Smooth muscle cell (in vitro differentiated cells): Measurements from ENCODE around the gene SLC12A7. TPM values are rescaled to one million over a fixed set of nuclear protein-coding genes. Genes with fewer than 3 reads are reported as not detected.

Source experiments
- DNase-seq: peaks from one replicate; lab custom pipeline; 2025; ENCODE audit not compliant: unreplicated experiment; lab: John Stamatoyannopoulos, UW
- H2AFZ ChIP-seq: fragments of 200-600 bp; sonication (generic); 2 replicates; pipeline ENCODE4 v1.6.0; 2016; ENCODE audit warnings: antibody characterized with exemption, low read depth, mild to moderate bottlenecking
- H3F3A ChIP-seq: fragments of 200-600 bp; sonication (generic); 2 replicates; pipeline ENCODE4 v1.6.0; 2017; ENCODE audit warnings: antibody characterized with exemption, low read depth
- H3K27ac ChIP-seq: fragments of 200-600 bp; sonication (generic); 2 replicates; pipeline ENCODE4 v1.5.1; 2016; ENCODE audit warnings: low read depth, mild to moderate bottlenecking
- H3K27me3 ChIP-seq: fragments of 200-600 bp; sonication (generic); 2 replicates; pipeline ENCODE4 v1.6.1; 2016; ENCODE audit warnings: low read depth, mild to moderate bottlenecking
- H3K36me3 ChIP-seq: fragments of 200-600 bp; sonication (generic); 2 replicates; pipeline ENCODE4 v1.5.1; 2016; ENCODE audit warnings: low read depth
- H3K4me1 ChIP-seq: fragments of 200-600 bp; sonication (generic); 2 replicates; pipeline ENCODE4 v1.5.1; 2016; ENCODE audit warnings: low read depth
- H3K4me2 ChIP-seq: fragments of 200-600 bp; sonication (generic); 2 replicates; pipeline ENCODE4 v1.6.0; 2016; ENCODE audit warnings: mild to moderate bottlenecking
- H3K4me3 ChIP-seq: fragments of 200-600 bp; sonication (generic); 2 replicates; pipeline ENCODE4 v1.5.1; 2016; ENCODE audit warnings: mild to moderate bottlenecking
- H3K79me2 ChIP-seq: fragments of 200-600 bp; sonication (generic); 2 replicates; pipeline ENCODE4 v1.6.0; 2016; ENCODE audit warnings: low read depth, mild to moderate bottlenecking
- H3K9ac ChIP-seq: fragments of 200-600 bp; sonication (generic); 2 replicates; pipeline ENCODE4 v1.6.0; 2016; ENCODE audit warnings: low read depth
- H3K9me3 ChIP-seq: fragments of 200-600 bp; sonication (generic); replicated peaks from 2 replicates; pipeline ENCODE4 v1.5.1; 2016; ENCODE audit warnings: low read depth
- H4K20me1 ChIP-seq: fragments of 200-600 bp; sonication (generic); 2 replicates; pipeline ENCODE4 v1.6.0; 2016; ENCODE audit warnings: low read depth
- WGBS: methylation state at CpG from one replicate; pipeline ENCODE4 v1.1.7; 2016; ENCODE audit warnings: low lambda C conversion rate; 5-methylcytosine and 5-hydroxymethylcytosine counted together
- polyA plus RNA-seq: library from polyadenylated mRNA; unstranded; fragments of >200 nt; fragmentation: Nextera tagmentation; extraction: Ambion mirVana; gene quantifications from 2 replicates; pipeline ENCODE4 v1.2.1, GENCODE V29; 2016
- total RNA-seq: library from RNA; depleted of rRNA; stranded (reverse); fragments of >200 nt; gene quantifications from 2 replicates; pipeline ENCODE4 v1.2.3, GENCODE V29; 2014
- TF ChIP-seq, protein P1 (sequence below): fragments of 200-600 bp; sonication (generic); IDR thresholded peaks from 2 replicates; pipeline ENCODE4 v1.5.1; 2017; ENCODE audit warnings: borderline replicate concordance, mild to moderate bottlenecking, antibody characterized with exemption; ENCODE audit not compliant: insufficient read depth, poor library complexity, severe bottlenecking

Gene SLC12A7
- total and polyA plus RNA-seq, 2 experiments from 2014 or later, result 6.1 to 15.2 TPM

DNA sequence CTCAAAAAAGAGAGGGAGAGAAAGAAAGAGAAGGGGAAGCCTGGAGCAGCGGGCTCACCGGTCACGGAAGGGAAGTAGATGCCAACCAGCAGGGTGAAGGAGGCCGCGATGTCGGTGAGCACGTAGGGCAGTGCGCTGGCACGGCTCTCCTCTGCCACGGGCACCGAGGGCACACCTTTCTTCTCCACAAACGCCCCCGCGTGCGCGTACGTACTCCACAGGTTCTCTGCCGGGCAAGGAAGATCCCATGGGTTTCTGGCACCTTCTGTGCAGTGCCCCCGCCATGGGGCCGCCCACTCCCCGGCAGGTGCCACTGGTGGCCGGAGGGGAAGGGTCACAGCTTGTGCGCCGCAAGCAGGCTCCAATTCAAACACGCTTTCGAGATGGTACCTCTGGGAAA, 30.3 kb downstream of the SLC12A7 start:
- Histone ChIP-seq H3K36me3 (no peaks in the 10 kb centered on the region), H3K9me3 (no peaks in the 10 kb centered on the region), H2AFZ (no peak overlapping the region), H3K27me3 (no peaks in the 10 kb centered on the region), H3K4me1 (no peaks in the 10 kb centered on the region), H3F3A (no peaks in the 10 kb centered on the region), H3K4me2 (no peak overlapping the region), H3K4me3 (no peak overlapping the region), H3K9ac (no peak overlapping the region), H3K27ac (no peak overlapping the region), H3K79me2 (no peaks in the 10 kb centered on the region), H4K20me1 (no peaks in the 10 kb centered on the region)
- TF ChIP-seq, protein P1, sequence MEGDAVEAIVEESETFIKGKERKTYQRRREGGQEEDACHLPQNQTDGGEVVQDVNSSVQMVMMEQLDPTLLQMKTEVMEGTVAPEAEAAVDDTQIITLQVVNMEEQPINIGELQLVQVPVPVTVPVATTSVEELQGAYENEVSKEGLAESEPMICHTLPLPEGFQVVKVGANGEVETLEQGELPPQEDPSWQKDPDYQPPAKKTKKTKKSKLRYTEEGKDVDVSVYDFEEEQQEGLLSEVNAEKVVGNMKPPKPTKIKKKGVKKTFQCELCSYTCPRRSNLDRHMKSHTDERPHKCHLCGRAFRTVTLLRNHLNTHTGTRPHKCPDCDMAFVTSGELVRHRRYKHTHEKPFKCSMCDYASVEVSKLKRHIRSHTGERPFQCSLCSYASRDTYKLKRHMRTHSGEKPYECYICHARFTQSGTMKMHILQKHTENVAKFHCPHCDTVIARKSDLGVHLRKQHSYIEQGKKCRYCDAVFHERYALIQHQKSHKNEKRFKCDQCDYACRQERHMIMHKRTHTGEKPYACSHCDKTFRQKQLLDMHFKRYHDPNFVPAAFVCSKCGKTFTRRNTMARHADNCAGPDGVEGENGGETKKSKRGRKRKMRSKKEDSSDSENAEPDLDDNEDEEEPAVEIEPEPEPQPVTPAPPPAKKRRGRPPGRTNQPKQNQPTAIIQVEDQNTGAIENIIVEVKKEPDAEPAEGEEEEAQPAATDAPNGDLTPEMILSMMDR, result no peak
- WGBS, result 99% methylated on average over 26 of the region's 26 CpGs
- DNase-seq, result no peak

DNA sequence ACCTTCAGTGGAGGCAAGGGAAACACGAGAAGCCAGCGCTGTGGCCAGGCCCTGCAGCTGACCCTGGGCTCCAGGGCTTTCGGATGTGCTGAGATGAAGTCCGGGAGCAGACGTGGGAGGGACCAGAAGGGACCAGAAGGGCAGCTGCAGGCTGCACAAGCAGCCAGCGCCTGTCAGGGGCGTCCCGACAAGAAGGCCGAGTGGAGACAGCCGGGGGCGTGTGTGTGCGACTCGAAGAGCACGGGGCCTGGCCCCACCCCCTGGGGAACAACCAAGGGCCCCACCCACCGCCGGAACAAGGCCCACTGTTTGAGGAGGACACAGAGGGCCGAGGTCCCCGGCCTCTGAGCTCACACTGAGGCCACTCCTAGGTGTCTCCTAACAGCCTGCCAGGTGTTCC, 31.4 kb downstream of the SLC12A7 start:
- Histone ChIP-seq H2AFZ (no peak overlapping the region), H3K36me3 (no peaks in the 10 kb centered on the region), H3F3A (no peaks in the 10 kb centered on the region), H4K20me1 (no peaks in the 10 kb centered on the region), H3K4me1 (no peaks in the 10 kb centered on the region), H3K27me3 (no peaks in the 10 kb centered on the region), H3K9ac (no peak overlapping the region), H3K9me3 (no peaks in the 10 kb centered on the region), H3K79me2 (no peaks in the 10 kb centered on the region), H3K4me3 (no peak overlapping the region), H3K27ac (no peak overlapping the region), H3K4me2 (no peak overlapping the region)
- 76% methylated on average over 7 of the region's 18 CpGs for WGBS
- TF ChIP-seq, protein P1, result no peak
- no peak for DNase-seq

DNA sequence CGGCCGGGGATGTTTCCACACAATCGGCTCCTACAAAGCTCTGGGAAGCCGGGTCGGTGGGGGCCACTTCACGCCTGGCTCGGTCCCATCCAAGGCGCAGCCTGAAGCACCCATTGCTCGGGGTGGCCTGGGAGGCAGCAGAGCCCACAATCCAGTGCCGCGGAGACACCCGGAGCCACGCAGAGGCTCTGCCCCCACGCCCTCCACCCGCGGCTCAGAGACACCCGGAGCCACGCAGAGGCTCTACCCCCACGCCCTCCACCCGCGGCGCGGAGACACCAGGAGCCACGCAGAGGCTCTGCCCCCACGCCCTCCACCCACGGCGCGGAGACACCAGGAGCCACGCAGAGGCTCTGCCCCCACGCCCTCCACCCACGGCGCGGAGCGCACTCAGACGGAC, 31.9 kb downstream of the SLC12A7 start:
- Histone ChIP-seq H3K79me2 (no peaks in the 10 kb centered on the region), H3K36me3 (no peaks in the 10 kb centered on the region), H3K4me3 (no peak overlapping the region), H3K9me3 (no peaks in the 10 kb centered on the region), H3F3A (no peaks in the 10 kb centered on the region), H3K4me1 (no peaks in the 10 kb centered on the region), H3K27me3 (no peaks in the 10 kb centered on the region), H3K9ac (no peak overlapping the region), H4K20me1 (no peaks in the 10 kb centered on the region), H3K27ac (no peak overlapping the region), H3K4me2 (no peak overlapping the region), H2AFZ (no peak overlapping the region)
- WGBS, result 96% methylated on average over 19 of the region's 35 CpGs
- DNase-seq, result no peak
- TF ChIP-seq, protein P1, result no peak

DNA sequence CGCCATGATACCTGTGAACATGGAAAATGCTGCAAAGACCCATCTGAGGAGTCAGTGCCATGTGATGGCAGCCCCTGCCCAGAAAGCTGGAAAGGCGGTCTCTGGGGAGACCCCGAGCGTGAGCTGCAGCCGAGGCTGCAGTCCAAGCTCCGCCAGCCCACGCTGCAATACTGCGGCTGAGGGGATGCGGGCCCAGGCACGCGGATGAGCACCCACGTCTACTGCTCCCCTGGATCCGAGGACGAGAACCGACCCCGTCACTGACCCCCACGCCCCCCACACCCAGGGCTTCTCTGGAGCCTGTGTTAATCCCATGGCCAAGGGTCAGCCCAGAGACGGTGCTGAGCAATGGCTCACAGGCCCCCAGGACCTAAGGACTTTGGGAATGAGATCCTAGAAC, 32.4 kb downstream of the SLC12A7 start:
- DNase-seq, result no peak
- TF ChIP-seq, protein P1, result no peak
- no peaks in the 10 kb centered on the region for H3F3A ChIP-seq
- H3K4me2 ChIP-seq, result no peak overlapping the region
- 97% methylated on average over 18 of the region's 18 CpGs for WGBS
- H4K20me1 ChIP-seq, result no peaks in the 10 kb centered on the region
- no peaks in the 10 kb centered on the region for H3K79me2 ChIP-seq
- no peak overlapping the region for H3K9ac ChIP-seq
- H3K4me3 ChIP-seq, result no peak overlapping the region
- H3K27me3 ChIP-seq, result no peaks in the 10 kb centered on the region
- H3K4me1 ChIP-seq, result no peaks in the 10 kb centered on the region
- no peaks in the 10 kb centered on the region for H3K9me3 ChIP-seq
- H3K27ac ChIP-seq, result no peak overlapping the region
- H2AFZ ChIP-seq, result no peak overlapping the region
- H3K36me3 ChIP-seq, result no peaks in the 10 kb centered on the region
